Endothelial cell of umbilical vein (primary cell): ENCODE data around the gene RPL9. TPM values are rescaled to one million over a fixed set of nuclear protein-coding genes. Genes with fewer than 3 reads are reported as not detected.
"Not testable (repeated sequence)": the region's sequence is repeated elsewhere in the genome, so short reads cannot be mapped to it uniquely, and the experiment has no call there.

Experiments used
- BruUV-seq: library from RNA; stranded (reverse); fragments of 400-500 nt; replicated peaks from 2 replicates; lab custom pipeline; 2021; lab: Mats Ljungman, UMichigan
- CTCF ChIA-PET: fragments of 300-600, 350-600 bp; sonication (Branson Sonifier 250); formaldehyde crosslinking; loops from one replicate; lab custom pipeline; 2021; ENCODE audit warnings: antibody characterized with exemption, inconsistent platforms; lab: Charles Lee
- POLR2A ChIA-PET: fragments of 300-600, 350-600 bp; sonication (Branson Sonifier 250); formaldehyde crosslinking; loops from one replicate; lab custom pipeline; 2021; ENCODE audit warnings: antibody characterized with exemption, inconsistent platforms; lab: Charles Lee
- DNase-seq: peaks from one replicate; pipeline ENCODE4 v3.0.0-alpha.2; 2011; ENCODE audit warnings: low read depth, low spot score
- FAIRE-seq: peaks from 2 replicates; lab custom pipeline; 2011; peaks lifted over from hg19 to GRCh38; lab: Jason Lieb, UNC
- H2AFZ ChIP-seq: 2 replicates; pipeline ENCODE4 v1.6.0; 2012; ENCODE audit warnings: low read depth, low read length, control low read depth, inconsistent platforms
- H3K27ac ChIP-seq: 2 replicates; pipeline ENCODE4 v1.5.1; 2011; ENCODE audit warnings: low read depth, mild to moderate bottlenecking, control low read depth, low read length, moderate library complexity; ENCODE audit not compliant: insufficient read depth
- H3K27me3 ChIP-seq, 2 experiments: 2 replicates each; pipeline versions ENCODE4 v1.6.0 to v1.6.1; 2011; ENCODE audit warnings: low read length in 2 of 2, mixed read lengths in 1 of 2; ENCODE audit not compliant: control insufficient read depth in 2 of 2, insufficient read depth in 2 of 2
- H3K36me3 ChIP-seq, 2 experiments: 2 replicates in 1 of 2; 3 replicates in 1 of 2; pipeline ENCODE4 v1.5.1; 2011; ENCODE audit warnings: low read length in 2 of 2, mild to moderate bottlenecking in 1 of 2, moderate library complexity in 1 of 2; ENCODE audit not compliant: control insufficient read depth in 2 of 2, insufficient read depth in 2 of 2; ENCODE audit errors: extremely low read depth in 1 of 2
- H3K4me1 ChIP-seq: 3 replicates; pipeline ENCODE4 v1.5.1; 2011; ENCODE audit warnings: mild to moderate bottlenecking, low read length; ENCODE audit not compliant: control insufficient read depth, insufficient read depth; ENCODE audit errors: extremely low read depth
- H3K4me2 ChIP-seq: 2 replicates; pipeline ENCODE4 v1.6.1; 2011; ENCODE audit warnings: low read length, control low read depth, mixed read lengths; ENCODE audit not compliant: insufficient read depth
- H3K4me3 ChIP-seq, 3 experiments: fragments of 200-600 bp in 1 of 3; sonication (generic), shearing (Covaris generic) in 1 of 3; replicated peaks in 1 of 3; 2 replicates each; pipeline ENCODE4 v1.5.1; 2011 to 2016; ENCODE audit warnings: control low read depth in 3 of 3, low read length in 3 of 3, mild to moderate bottlenecking in 2 of 3, inconsistent platforms in 1 of 3, low read depth in 1 of 3, moderate library complexity in 1 of 3; ENCODE audit not compliant: insufficient read depth in 1 of 3
- H3K79me2 ChIP-seq: 2 replicates; pipeline ENCODE4 v1.6.0; 2012; ENCODE audit warnings: low read length, inconsistent platforms; ENCODE audit not compliant: control insufficient read depth, insufficient read depth
- H3K9ac ChIP-seq: replicated peaks from 2 replicates; pipeline ENCODE3; 2011; ENCODE audit warnings: low read length, control low read depth; ENCODE audit not compliant: insufficient read depth; ENCODE audit errors: extremely low read depth
- H3K9me1 ChIP-seq: replicated peaks from 3 replicates; pipeline ENCODE4 v1.6.0; 2011; ENCODE audit warnings: mild to moderate bottlenecking, low read length; ENCODE audit not compliant: control insufficient read depth, insufficient read depth; ENCODE audit errors: extremely low read depth
- H3K9me3 ChIP-seq: replicated peaks from 2 replicates; pipeline ENCODE4 v1.5.1; 2012; ENCODE audit warnings: low read length, inconsistent platforms; ENCODE audit not compliant: control insufficient read depth, insufficient read depth
- H4K20me1 ChIP-seq: replicated peaks from 2 replicates; pipeline ENCODE3; 2011; ENCODE audit warnings: mild to moderate bottlenecking, low read length; ENCODE audit not compliant: control insufficient read depth, insufficient read depth; ENCODE audit errors: extremely low read depth
- JUN ChIP-seq: IDR thresholded peaks from 2 replicates; pipeline ENCODE4 v1.6.1; 2011; ENCODE audit warnings: borderline replicate concordance, low read depth; ENCODE audit not compliant: insufficient read length, insufficient read depth
- POLR2AphosphoS5 ChIP-seq: IDR thresholded peaks from 2 replicates; pipeline ENCODE4 v1.6.1; 2012; ENCODE audit warnings: low read depth, mild to moderate bottlenecking, control low read depth, low read length, moderate library complexity; ENCODE audit not compliant: insufficient read depth
- dilution Hi-C: fragments of 300-500 bp; cut with MboI; formaldehyde crosslinking; loops from one replicate; pipeline ENCODE4 v1.15.0; 2019; ENCODE audit warnings: low sequenced_read_pairs; ENCODE audit not compliant: extremely low pct_ligation_motif_present
- intact Hi-C: fragments of 100-400 bp; cut with micrococcal nuclease; formaldehyde crosslinking; loops from one replicate; pipeline ENCODE4 v1.10.0; 2022
- polyA plus RNA-seq, 4 experiments: library from polyadenylated mRNA; depleted of rRNA in 3 of 4; stranded (reverse) in 3 of 4; unstranded in 1 of 4; fragments of >200 nt; gene quantifications; 2 replicates each; pipeline versions ENCODE4 v1.2.1 to v1.2.3, GENCODE V29; 2011 to 2012; ENCODE audit warnings: missing spikeins in 1 of 4
- total RNA-seq: library from RNA; stranded (reverse); gene quantifications from 2 replicates; pipeline ENCODE4 v1.2.3, GENCODE V29; 2021

Gene RPL9
- total and polyA plus RNA-seq, 2 donors (not counting 3 experiments of a cell fraction or from before 2014, with no cell fraction given) = 963 to 1,186 TPM

GRCh38 chr4:39464886-39465501 is 6.3 kb upstream of the RPL9 start:
- H3K9me1 ChIP-seq = no peaks in the 10 kb centered on the region
- BruUV-seq = no TSS peak
- H4K20me1 ChIP-seq = no peaks in the 10 kb centered on the region
- H3K4me3 ChIP-seq = no peak overlapping the region
- no peaks in the 10 kb centered on the region for H3K36me3 ChIP-seq
- FAIRE-seq (peak; percentile 12), DNase-seq (peak; percentile 54)
- H3K79me2 ChIP-seq = no peaks in the 10 kb centered on the region
- no peak overlapping the region for H3K9ac ChIP-seq
- no peaks in the 10 kb centered on the region for H3K27me3 ChIP-seq
- CTCF ChIA-PET = no interaction called here
- H3K4me2 ChIP-seq = peak overlapping the region; percentile 22
- no peak for TF ChIP-seq POLR2AphosphoS5
- peak; percentile 89 for TF ChIP-seq JUN
- H3K9me3 ChIP-seq = no peaks in the 10 kb centered on the region
- peaks cover 4% of the 10 kb centered on the region for H3K4me1 ChIP-seq
- POLR2A ChIA-PET = no interaction called here
- peak overlapping the region; percentile 42 for H3K27ac ChIP-seq
- dilution Hi-C loops = no loop called here
- H2AFZ ChIP-seq = peak overlapping the region; percentile 95
- intact Hi-C loops = no loop called here

DNA sequence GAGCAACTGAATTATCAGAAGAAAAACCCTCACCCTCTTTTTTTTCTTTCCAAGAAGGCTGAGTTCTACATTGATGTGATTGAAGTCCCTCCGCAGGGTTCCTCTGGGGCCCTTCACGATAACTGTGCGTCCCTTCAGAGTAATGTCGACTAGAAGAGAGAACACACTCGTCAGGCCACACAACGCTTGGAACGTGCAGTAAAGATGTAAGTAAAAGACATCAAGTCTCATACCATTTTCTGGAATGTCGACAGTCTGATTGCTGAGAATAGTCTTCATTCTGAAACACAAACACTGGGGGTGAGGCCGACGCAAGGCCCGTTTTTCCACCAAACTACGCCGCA is 589 bp downstream of the RPL9 start:
- DNase-seq, BruUV-seq, dilution Hi-C loops, H3K9me3 ChIP-seq, H3K9me1 ChIP-seq, H2AFZ ChIP-seq, H4K20me1 ChIP-seq, FAIRE-seq, H3K27me3 ChIP-seq: not testable (repeated sequence)
- H3K36me3 ChIP-seq = peaks cover 11 to 26% of the 10 kb centered on the region in 2 experiments
- peaks cover 42% of the 10 kb centered on the region for H3K79me2 ChIP-seq
- peaks cover 26% of the 10 kb centered on the region for H3K4me1 ChIP-seq
- ChIA-PET CTCF (interaction anchor here (0.7 kb wide), 1 partner anchor 11 kb away, joined by 5 read pairs; no protein-coding TSS in a partner anchor), POLR2A (interaction anchor here (0.8 to 2.0 kb wide), 2 partner anchors 9 to 69 kb away, joined by 3 to 8 read pairs; partner anchors contain the start of gene UGDH)
- H3K4me3 ChIP-seq = peak overlapping the region; percentile 55 to 99 (median 59)
- intact Hi-C loops = loop anchor here (1.0 kb wide), 1 partner anchor 276 kb away; the partner anchor contains the start of gene WDR19
- H3K27ac ChIP-seq = peak overlapping the region; percentile 83
- H3K4me2 ChIP-seq = peak overlapping the region; percentile 97
- H3K9ac ChIP-seq = peak overlapping the region; percentile 92
